Ectodermal cell (in vitro differentiated cells): ENCODE measurements around the gene LRATD1.

Source experiments
- H3K27ac ChIP-seq: 2 replicates; pipeline ENCODE4 v1.7.0; 2013; ENCODE audit warnings: mild to moderate bottlenecking, low read depth, low read length; ENCODE audit not compliant: insufficient read depth, poor library complexity, severe bottlenecking
- H3K27me3 ChIP-seq: 2 replicates; pipeline ENCODE4 v1.7.0; 2013; ENCODE audit warnings: mild to moderate bottlenecking, low read length; ENCODE audit not compliant: insufficient read depth, control insufficient read depth, poor library complexity, severe bottlenecking
- H3K36me3 ChIP-seq: one replicate; pipeline ENCODE4 v1.7.0; 2013; ENCODE audit warnings: low read length; ENCODE audit not compliant: control insufficient read depth, insufficient read depth
- H3K4me1 ChIP-seq: one replicate; pipeline ENCODE4 v1.7.0; 2013; ENCODE audit warnings: low read length; ENCODE audit not compliant: control insufficient read depth, insufficient read depth
- H3K4me3 ChIP-seq: 2 replicates; pipeline ENCODE4 v1.7.0; 2013; ENCODE audit warnings: low read depth, low read length, control low read depth; ENCODE audit not compliant: insufficient read depth
- H3K9me3 ChIP-seq: 2 replicates; pipeline ENCODE4 v1.7.0; 2013; ENCODE audit warnings: mild to moderate bottlenecking, low read length, moderate library complexity; ENCODE audit not compliant: control insufficient read depth
- WGBS, 2 experiments: methylation state at CpG; one replicate each; pipeline ENCODE4 v1.1.7; 2013; ENCODE audit warnings: missing lambda C conversion rate in 2 of 2; 5-methylcytosine and 5-hydroxymethylcytosine counted together

Gene LRATD1

GRCh38 chr2:14631406-14632040 is 994 bp upstream of the LRATD1 start:
- H3K36me3 ChIP-seq: no peaks in the 10 kb centered on the region
- 59 to 72% methylated on average over 3 of the region's 3 CpGs for WGBS, 2 experiments
- H3K4me3 ChIP-seq: peak overlapping the region; percentile 62
- no peak overlapping the region for H3K27ac ChIP-seq
- H3K9me3 ChIP-seq: no peaks in the 10 kb centered on the region
- H3K27me3 ChIP-seq: peaks cover 59% of the 10 kb centered on the region
- H3K4me1 ChIP-seq: peaks cover 8% of the 10 kb centered on the region

GRCh38 chr2:14633061-14633460 is 544 bp downstream of the LRATD1 start:
- 8 to 11% methylated on average over 13 of the region's 13 CpGs for WGBS, 2 experiments
- Histone ChIP-seq H3K36me3 (no peaks in the 10 kb centered on the region), H3K27ac (no peak overlapping the region), H3K27me3 (peaks cover 66% of the 10 kb centered on the region), H3K4me1 (peaks cover 8% of the 10 kb centered on the region), H3K4me3 (peak overlapping the region; percentile 62), H3K9me3 (no peaks in the 10 kb centered on the region)

- H3K27ac ChIP-seq: no peak overlapping the region
- H3K4me3 ChIP-seq: peak overlapping the region; percentile 62
- H3K36me3 ChIP-seq: no peaks in the 10 kb centered on the region
- peaks cover 8% of the 10 kb centered on the region for H3K4me1 ChIP-seq
- WGBS, 2 experiments: 3% methylated on average over 42 of the region's 42 CpGs
- peaks cover 66% of the 10 kb centered on the region for H3K27me3 ChIP-seq
- H3K9me3 ChIP-seq: no peaks in the 10 kb centered on the region
Observed at GRCh38 chr2:14633461-14634181, 1.1 kb downstream of the LRATD1 start.

GRCh38 chr2:14634182-14634488 is 1.6 kb downstream of the LRATD1 start:
- Histone ChIP-seq H3K36me3 (no peaks in the 10 kb centered on the region), H3K27ac (no peak overlapping the region), H3K9me3 (no peaks in the 10 kb centered on the region), H3K4me3 (peak overlapping the region; percentile 62), H3K4me1 (peaks cover 8% of the 10 kb centered on the region), H3K27me3 (peaks cover 66% of the 10 kb centered on the region)
- WGBS, 2 experiments: 1% methylated on average over 31 of the region's 31 CpGs

GRCh38 chr2:14634489-14635390 is 2.2 kb downstream of the LRATD1 start:
- H3K36me3 ChIP-seq: no peaks in the 10 kb centered on the region
- no peak overlapping the region for H3K27ac ChIP-seq
- WGBS, 2 experiments: 1% methylated on average over 81 of the region's 81 CpGs
- H3K4me1 ChIP-seq: peaks cover 8% of the 10 kb centered on the region
- H3K27me3 ChIP-seq: peaks cover 66% of the 10 kb centered on the region
- H3K4me3 ChIP-seq: peak overlapping the region; percentile 62
- H3K9me3 ChIP-seq: no peaks in the 10 kb centered on the region

GRCh38 chr2:14635391-14635871 is 2.9 kb downstream of the LRATD1 start:
- WGBS, 2 experiments: 1% methylated on average over 24 of the region's 24 CpGs
- Histone ChIP-seq H3K36me3 (no peaks in the 10 kb centered on the region), H3K4me3 (peak overlapping the region; percentile 62), H3K27me3 (peaks cover 66% of the 10 kb centered on the region), H3K9me3 (no peaks in the 10 kb centered on the region), H3K27ac (no peak overlapping the region), H3K4me1 (peaks cover 8% of the 10 kb centered on the region)

- Histone ChIP-seq H3K36me3 (no peaks in the 10 kb centered on the region), H3K4me3 (no peak overlapping the region), H3K27ac (no peak overlapping the region), H3K9me3 (no peaks in the 10 kb centered on the region), H3K4me1 (no peaks in the 10 kb centered on the region), H3K27me3 (peaks cover 37% of the 10 kb centered on the region)
- 97% methylated on average over 2 of the region's 2 CpGs; no CpG with 5 or more reads in 1 of the 2 experiments for WGBS, 2 experiments
Observed at GRCh38 chr2:14638488-14638887, 6.0 kb downstream of the LRATD1 start.

GRCh38 chr2:14641116-14641515 is 8.6 kb downstream of the LRATD1 start:
- Histone ChIP-seq H3K36me3 (no peaks in the 10 kb centered on the region), H3K9me3 (no peaks in the 10 kb centered on the region), H3K4me3 (no peak overlapping the region), H3K4me1 (no peaks in the 10 kb centered on the region), H3K27ac (no peak overlapping the region), H3K27me3 (peaks cover 11% of the 10 kb centered on the region)
- WGBS, 2 experiments: 88 to 95% methylated on average over 3 of the region's 4 CpGs

- H3K4me3 ChIP-seq: no peak overlapping the region
- WGBS, 2 experiments: 76 to 87% methylated on average over 4 of the region's 4 CpGs
- no peak overlapping the region for H3K27ac ChIP-seq
- no peaks in the 10 kb centered on the region for H3K4me1 ChIP-seq
- no peaks in the 10 kb centered on the region for H3K9me3 ChIP-seq
- H3K27me3 ChIP-seq: no peaks in the 10 kb centered on the region
- no peaks in the 10 kb centered on the region for H3K36me3 ChIP-seq
Observed at GRCh38 chr2:14642499-14642898, 10.0 kb downstream of the LRATD1 start.

GRCh38 chr2:14647714-14648113 is 15.2 kb downstream of the LRATD1 start:
- Histone ChIP-seq H3K9me3 (no peaks in the 10 kb centered on the region), H3K4me1 (no peaks in the 10 kb centered on the region), H3K27me3 (no peaks in the 10 kb centered on the region), H3K27ac (no peak overlapping the region), H3K36me3 (no peaks in the 10 kb centered on the region), H3K4me3 (no peak overlapping the region)
- WGBS, 2 experiments: 85 to 93% methylated on average over 1 to 2 of the region's 2 CpGs
